Fibroblast of skin of left quadriceps (primary cell): Measurements from ENCODE around the gene SPECC1.
"Not testable (repeated sequence)": the region's sequence is repeated elsewhere in the genome, so short reads cannot be mapped to it uniquely, and the experiment has no call there.

Source experiments
- DNase-seq, 2 experiments: peaks; one replicate each; pipeline ENCODE4 v3.0.0-alpha.2; 2013; ENCODE audit warnings: low read depth in 2 of 2

Gene SPECC1

GRCh38 chr17:20313306-20313705 lies 304.1 kb downstream of the SPECC1 start:
- DNase-seq: no peak

DNA sequence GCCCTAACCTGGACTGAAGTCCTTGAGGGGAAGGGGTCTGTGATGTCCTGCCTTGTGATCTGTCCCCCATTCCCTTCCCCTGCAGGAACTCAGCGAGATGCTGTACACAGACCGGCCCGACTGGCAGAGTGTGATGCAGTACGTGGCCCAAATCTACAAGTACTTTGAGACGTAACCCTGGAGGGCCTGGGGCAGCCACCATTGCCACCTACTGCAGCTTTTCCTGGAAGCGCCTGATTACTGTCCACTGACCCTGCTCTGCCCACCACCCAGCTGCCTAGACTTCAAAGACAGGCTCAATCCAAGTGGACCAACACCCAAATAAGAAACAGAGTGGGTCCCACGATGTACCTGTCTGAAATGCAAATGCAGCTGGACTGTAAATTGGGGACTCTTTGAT lies 304.7 kb downstream of the SPECC1 start:
- no peak for DNase-seq

DNA sequence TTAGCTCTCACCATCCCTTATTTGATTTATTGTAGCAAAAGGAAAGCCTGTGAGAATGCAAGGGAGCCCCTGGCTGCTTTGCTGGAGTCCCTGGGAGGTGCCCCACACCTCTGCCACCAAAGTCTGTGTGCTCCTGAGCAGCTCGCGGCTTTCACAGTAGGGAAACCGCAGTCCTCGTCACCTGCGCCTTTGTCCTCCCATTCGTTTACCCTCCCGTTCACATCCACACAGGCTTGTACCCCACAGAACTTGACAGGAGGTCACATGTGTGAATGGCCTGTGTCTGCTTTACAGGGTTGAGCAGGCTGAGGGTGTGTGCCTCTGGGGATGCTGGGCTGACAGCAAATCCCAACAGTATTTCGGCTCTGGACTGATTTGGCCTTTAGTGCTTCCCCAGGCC lies 305.7 kb downstream of the SPECC1 start:
- DNase-seq: no peak

- no peak for DNase-seq
Observed at GRCh38 chr17:20315311-20315710, 306.2 kb downstream of the SPECC1 start.

GRCh38 chr17:20315821-20316220 lies 306.7 kb downstream of the SPECC1 start:
- DNase-seq: no peak

DNA sequence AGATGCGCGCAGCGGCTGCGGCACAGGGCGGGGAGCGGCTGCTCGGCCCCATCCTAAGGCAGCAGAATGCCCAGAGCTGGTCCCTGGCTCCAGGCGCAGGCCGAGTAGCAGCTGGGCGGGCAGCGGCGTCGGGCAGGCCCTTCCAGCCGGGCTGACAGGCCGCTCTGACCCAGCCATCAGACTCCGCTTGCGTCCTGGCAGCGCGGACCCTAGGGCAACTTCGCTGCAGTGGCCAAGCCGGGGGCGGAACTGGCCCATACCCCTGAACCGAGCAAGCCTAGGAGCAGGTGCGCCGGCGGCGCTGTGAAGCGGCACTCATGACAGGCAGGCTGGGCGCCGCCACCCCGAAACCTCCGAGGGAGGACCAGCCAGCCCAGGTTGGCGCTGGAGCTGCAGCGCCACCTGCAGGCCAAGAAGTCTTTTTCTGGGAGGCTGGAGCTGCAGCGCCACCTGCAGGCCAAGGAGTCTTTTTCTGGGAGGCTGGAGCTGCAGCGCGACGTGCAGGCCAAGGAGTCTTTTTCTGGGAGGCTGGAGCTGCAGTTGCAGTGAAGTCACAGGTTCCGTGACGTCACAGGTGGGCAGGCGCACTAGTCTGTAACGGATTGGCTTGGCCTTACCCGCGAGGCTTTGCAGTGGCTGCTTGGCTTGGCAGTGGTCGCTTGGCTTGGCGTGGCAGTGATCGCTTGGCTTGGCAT lies 311.5 kb downstream of the SPECC1 start:
- DNase-seq: not testable (repeated sequence)

GRCh38 chr17:20321357-20321756 lies 312.2 kb downstream of the SPECC1 start:
- not testable (repeated sequence) for DNase-seq

DNA sequence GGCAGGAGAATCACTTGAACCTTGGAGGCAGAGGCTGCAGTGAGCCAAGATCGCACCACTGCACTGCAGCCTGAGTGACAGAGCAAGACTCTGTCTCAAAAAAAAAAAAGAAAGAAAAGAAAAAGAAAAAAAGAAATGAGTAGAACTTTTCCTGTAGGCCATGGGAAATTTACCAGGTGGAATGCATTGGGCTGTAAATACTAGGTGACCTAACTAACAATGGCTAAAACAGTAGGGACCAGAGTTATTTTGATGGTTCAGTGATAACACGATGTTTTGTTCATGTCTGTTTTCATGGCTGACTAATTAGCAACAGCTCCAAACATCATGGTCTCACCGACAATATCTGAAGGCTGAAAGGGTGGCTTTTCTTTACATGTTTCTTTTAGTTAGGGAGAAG lies 318.6 kb downstream of the SPECC1 start:
- DNase-seq: not testable (repeated sequence)

DNA sequence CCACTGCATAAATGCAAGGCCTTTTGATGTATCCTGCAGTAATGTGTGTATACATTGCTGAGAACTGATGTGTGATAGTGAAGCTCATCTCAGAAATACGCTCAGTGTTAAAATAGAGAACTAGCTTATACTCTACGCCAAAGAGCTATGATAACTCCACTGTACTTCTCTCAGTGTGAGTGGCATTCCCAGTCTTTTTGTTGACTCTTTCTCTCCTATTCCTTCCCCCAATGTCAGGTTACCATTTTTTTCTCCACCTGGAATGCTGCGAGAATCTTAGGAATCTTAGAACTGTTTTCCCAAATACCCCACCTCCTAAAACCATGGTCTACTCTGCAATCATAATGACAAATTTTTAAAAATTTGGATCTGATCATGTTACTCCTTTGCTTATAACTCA lies 342.2 kb downstream of the SPECC1 start:
- not testable (repeated sequence) for DNase-seq

GRCh38 chr17:20352567-20352966 lies 343.4 kb downstream of the SPECC1 start:
- not testable (repeated sequence) for DNase-seq

GRCh38 chr17:20363846-20364245 lies 354.7 kb downstream of the SPECC1 start:
- not testable (repeated sequence) for DNase-seq
